Measurements from ENCODE around the gene PID1.

- no peak for TF ChIP-seq YY1 (IDR thresholded peaks at IDR 0.05; ENCODE audit: insufficient read depth, insufficient read length)
- no peak for TF ChIP-seq SUZ12 (IDR thresholded peaks at IDR 0.05; ENCODE audit: extremely low read depth, insufficient read depth, insufficient read length)
- TF ChIP-seq ZNF274 (IDR thresholded peaks at IDR 0.05; ENCODE audit: low read depth, low read length): no peak
These were observed 48.5 kb upstream of the PID1 start for GRCh38 chr2:229319558-229319957.
